ENCODE data around the gene ANKS6. TPM values are rescaled to one million over a fixed set of nuclear protein-coding genes. Genes with fewer than 3 reads are reported as not detected.

Gene ANKS6
- total RNA-seq, 1 experiment from 2014 or later: 18.0 TPM

DNA sequence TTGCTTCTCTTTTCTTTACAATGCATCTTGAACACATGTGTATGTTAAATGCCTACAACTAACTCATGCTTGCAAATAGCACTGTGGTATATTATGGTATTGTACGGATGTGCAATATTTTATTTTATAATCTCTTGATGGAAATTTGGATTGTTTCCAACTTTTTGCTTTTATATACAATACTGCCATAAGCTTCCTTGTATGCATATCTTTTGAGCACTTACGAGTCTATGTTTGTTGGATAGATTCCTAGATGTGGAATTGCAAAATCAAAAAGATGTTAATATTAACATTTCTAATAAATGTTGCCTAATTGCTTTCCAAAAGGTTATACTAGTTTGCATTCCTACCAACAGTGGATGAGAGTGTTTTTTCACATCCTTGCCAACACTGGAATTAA lies 7.7 kb upstream of the ANKS6 start:
- no peak overlapping the region for H3K9ac ChIP-seq (ENCODE audit: low read length)
- H3K27ac ChIP-seq (ENCODE audit: low read length): no peak overlapping the region
- no peaks in the 10 kb centered on the region for H3K79me2 ChIP-seq (ENCODE audit: low read length)
- peaks cover 15% of the 10 kb centered on the region for H3K4me1 ChIP-seq (ENCODE audit: low read length)
- no peak overlapping the region for H3K4me2 ChIP-seq (ENCODE audit: low read depth, low read length, poor library complexity, severe bottlenecking)
- 0 out of 2 replicates have a peak, but pooled peaks cover 6% of the 10 kb centered on the region for H4K20me1 ChIP-seq (ENCODE audit: insufficient read depth, low read depth, low read length)
- no peak overlapping the region for H3K4me3 ChIP-seq (ENCODE audit: low read length)
- no peak overlapping the region for H2AFZ ChIP-seq (ENCODE audit: low read length)
- no peaks in the 10 kb centered on the region for H3K27me3 ChIP-seq (ENCODE audit: low read length)
- no peaks in the 10 kb centered on the region for H3K36me3 ChIP-seq (ENCODE audit: insufficient read depth, low read length)
- H3K9me3 ChIP-seq (ENCODE audit: low read length): no peaks in the 10 kb centered on the region
- DNase-seq: no peak
- no peaks in the 10 kb centered on the region for H3K9me2 ChIP-seq (replicated peaks; ENCODE audit: insufficient read depth, low read length)

- Histone ChIP-seq H3K4me1 (ENCODE audit: low read length) (peaks cover 1% of the 10 kb centered on the region), H3K27me3 (ENCODE audit: low read length) (no peaks in the 10 kb centered on the region), H3K9me3 (ENCODE audit: low read length) (peaks cover 8% of the 10 kb centered on the region; the same call in 1 of the 2 replicates), H3K9me2 (replicated peaks; ENCODE audit: insufficient read depth, low read length) (no peaks in the 10 kb centered on the region), H3K79me2 (ENCODE audit: low read length) (no peaks in the 10 kb centered on the region), H4K20me1 (ENCODE audit: insufficient read depth, low read depth, low read length) (no peaks in the 10 kb centered on the region), H3K27ac (ENCODE audit: low read length) (no peak overlapping the region), H3K9ac (ENCODE audit: low read length) (no peak overlapping the region), H3K4me3 (ENCODE audit: low read length) (no peak overlapping the region), H3K4me2 (ENCODE audit: low read depth, low read length, poor library complexity, severe bottlenecking) (no peak overlapping the region), H2AFZ (ENCODE audit: low read length) (no peak overlapping the region), H3K36me3 (ENCODE audit: insufficient read depth, low read length) (no peaks in the 10 kb centered on the region)
- no peak for DNase-seq
Measured at GRCh38 chr9:98801969-98802371, 5.6 kb upstream of the ANKS6 start.

DNA sequence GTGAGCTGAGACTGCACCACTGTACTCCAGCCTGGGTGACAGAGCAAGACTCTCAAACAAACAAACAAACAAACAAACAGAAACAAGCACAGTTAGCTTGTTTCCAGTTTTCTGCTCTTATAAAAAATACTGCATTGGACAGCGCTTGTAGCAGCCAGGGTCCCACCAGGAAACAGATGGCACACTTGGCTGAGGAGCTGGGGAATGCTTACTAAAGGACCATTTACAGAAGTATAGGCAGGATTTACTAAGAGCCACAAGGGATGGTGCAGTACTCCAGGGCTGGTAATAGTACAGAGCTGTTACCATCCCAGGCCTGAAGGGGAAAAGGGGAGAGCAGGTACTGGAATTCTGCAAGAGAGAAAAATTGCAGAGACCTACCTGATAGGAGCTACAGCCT lies 5.2 kb upstream of the ANKS6 start:
- Histone ChIP-seq H2AFZ (ENCODE audit: low read length) (no peak overlapping the region), H3K4me3 (ENCODE audit: low read length) (no peak overlapping the region), H3K9me2 (replicated peaks; ENCODE audit: insufficient read depth, low read length) (no peaks in the 10 kb centered on the region), H3K4me1 (ENCODE audit: low read length) (peaks cover 4% of the 10 kb centered on the region; the same call in 1 of the 2 replicates), H3K9ac (ENCODE audit: low read length) (no peak overlapping the region), H3K9me3 (ENCODE audit: low read length) (peaks cover 8% of the 10 kb centered on the region; the same call in 1 of the 2 replicates), H3K79me2 (ENCODE audit: low read length) (no peaks in the 10 kb centered on the region), H3K27me3 (ENCODE audit: low read length) (no peaks in the 10 kb centered on the region), H3K4me2 (ENCODE audit: low read depth, low read length, poor library complexity, severe bottlenecking) (no peak overlapping the region), H4K20me1 (ENCODE audit: insufficient read depth, low read depth, low read length) (no peaks in the 10 kb centered on the region), H3K36me3 (ENCODE audit: insufficient read depth, low read length) (no peaks in the 10 kb centered on the region), H3K27ac (ENCODE audit: low read length) (no peak overlapping the region)
- no peak for DNase-seq

DNA sequence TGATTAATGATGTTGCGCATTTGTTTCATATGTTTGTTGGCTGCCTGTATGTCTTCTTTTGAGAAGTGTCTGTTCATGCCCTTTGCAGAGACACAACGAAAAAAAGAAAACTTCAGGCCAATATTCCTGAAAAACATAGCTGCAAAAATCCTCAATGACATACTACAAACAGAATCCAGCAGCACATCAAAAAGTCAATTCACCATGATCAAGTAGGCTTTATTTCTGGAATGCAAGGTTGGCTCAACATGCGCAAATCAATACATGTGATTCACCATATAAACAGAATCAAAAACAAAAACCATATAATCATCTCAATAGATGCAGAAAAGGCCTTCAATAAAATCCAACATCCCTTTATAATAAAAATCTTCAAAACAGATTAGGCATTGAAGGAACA lies 1.9 kb upstream of the ANKS6 start:
- no peak overlapping the region for H3K27ac ChIP-seq (ENCODE audit: low read length)
- no peak overlapping the region for H3K4me2 ChIP-seq (ENCODE audit: low read depth, low read length, poor library complexity, severe bottlenecking)
- no peak overlapping the region for H3K9ac ChIP-seq (ENCODE audit: low read length)
- H3K9me2 ChIP-seq (replicated peaks; ENCODE audit: insufficient read depth, low read length): no peaks in the 10 kb centered on the region
- peaks cover 16% of the 10 kb centered on the region; the same call in 1 of the 2 replicates for H4K20me1 ChIP-seq (ENCODE audit: insufficient read depth, low read depth, low read length)
- H3K9me3 ChIP-seq (ENCODE audit: low read length): peaks cover 8% of the 10 kb centered on the region; the same call in 1 of the 2 replicates
- H3K4me1 ChIP-seq (ENCODE audit: low read length): peaks cover 20% of the 10 kb centered on the region
- H2AFZ ChIP-seq (ENCODE audit: low read length): no peak overlapping the region
- peaks cover 20% of the 10 kb centered on the region for H3K79me2 ChIP-seq (ENCODE audit: low read length)
- H3K36me3 ChIP-seq (ENCODE audit: insufficient read depth, low read length): no peaks in the 10 kb centered on the region
- no peak for DNase-seq
- no peaks in the 10 kb centered on the region for H3K27me3 ChIP-seq (ENCODE audit: low read length)
- H3K4me3 ChIP-seq (ENCODE audit: low read length): no peak overlapping the region

- no peak overlapping the region for H3K4me2 ChIP-seq (ENCODE audit: low read depth, low read length, poor library complexity, severe bottlenecking)
- H3K79me2 ChIP-seq (ENCODE audit: low read length): peaks cover 27% of the 10 kb centered on the region
- no peaks in the 10 kb centered on the region for H3K9me2 ChIP-seq (replicated peaks; ENCODE audit: insufficient read depth, low read length)
- H3K9ac ChIP-seq (ENCODE audit: low read length): no peak overlapping the region
- peaks cover 16% of the 10 kb centered on the region; the same call in 1 of the 2 replicates for H4K20me1 ChIP-seq (ENCODE audit: insufficient read depth, low read depth, low read length)
- H3K4me1 ChIP-seq (ENCODE audit: low read length): peaks cover 20% of the 10 kb centered on the region
- H3K27ac ChIP-seq (ENCODE audit: low read length): no peak overlapping the region
- no peak overlapping the region for H2AFZ ChIP-seq (ENCODE audit: low read length)
- H3K27me3 ChIP-seq (ENCODE audit: low read length): no peaks in the 10 kb centered on the region
- no peaks in the 10 kb centered on the region for H3K36me3 ChIP-seq (ENCODE audit: insufficient read depth, low read length)
- H3K4me3 ChIP-seq (ENCODE audit: low read length): no peak overlapping the region
- peaks cover 8% of the 10 kb centered on the region; the same call in 1 of the 2 replicates for H3K9me3 ChIP-seq (ENCODE audit: low read length)
- no peak for DNase-seq
Measured at GRCh38 chr9:98797491-98797890, 1.1 kb upstream of the ANKS6 start.

- H3K27ac ChIP-seq (ENCODE audit: low read length): no peak overlapping the region
- H3K4me3 ChIP-seq (ENCODE audit: low read length): peak overlapping the region; percentile 92
- H3K4me2 ChIP-seq (ENCODE audit: low read depth, low read length, poor library complexity, severe bottlenecking): peak overlapping the region; percentile 75
- peaks cover 20% of the 10 kb centered on the region for H3K4me1 ChIP-seq (ENCODE audit: low read length)
- peaks cover 29% of the 10 kb centered on the region for H4K20me1 ChIP-seq (ENCODE audit: insufficient read depth, low read depth, low read length)
- H3K9me3 ChIP-seq (ENCODE audit: low read length): peaks cover 8% of the 10 kb centered on the region; the same call in 1 of the 2 replicates
- no peaks in the 10 kb centered on the region for H3K36me3 ChIP-seq (ENCODE audit: insufficient read depth, low read length)
- no peaks in the 10 kb centered on the region for H3K9me2 ChIP-seq (replicated peaks; ENCODE audit: insufficient read depth, low read length)
- H2AFZ ChIP-seq (ENCODE audit: low read length): 0 out of 2 replicates have a peak overlapping the region, but pooled peaks have one; percentile 71
- peak; percentile 70 for DNase-seq
- H3K79me2 ChIP-seq (ENCODE audit: low read length): peaks cover 41% of the 10 kb centered on the region
- no peaks in the 10 kb centered on the region for H3K27me3 ChIP-seq (ENCODE audit: low read length)
- peak overlapping the region; percentile 84 for H3K9ac ChIP-seq (ENCODE audit: low read length)
Measured at GRCh38 chr9:98795970-98796363, 388 bp downstream of the ANKS6 start.

DNA sequence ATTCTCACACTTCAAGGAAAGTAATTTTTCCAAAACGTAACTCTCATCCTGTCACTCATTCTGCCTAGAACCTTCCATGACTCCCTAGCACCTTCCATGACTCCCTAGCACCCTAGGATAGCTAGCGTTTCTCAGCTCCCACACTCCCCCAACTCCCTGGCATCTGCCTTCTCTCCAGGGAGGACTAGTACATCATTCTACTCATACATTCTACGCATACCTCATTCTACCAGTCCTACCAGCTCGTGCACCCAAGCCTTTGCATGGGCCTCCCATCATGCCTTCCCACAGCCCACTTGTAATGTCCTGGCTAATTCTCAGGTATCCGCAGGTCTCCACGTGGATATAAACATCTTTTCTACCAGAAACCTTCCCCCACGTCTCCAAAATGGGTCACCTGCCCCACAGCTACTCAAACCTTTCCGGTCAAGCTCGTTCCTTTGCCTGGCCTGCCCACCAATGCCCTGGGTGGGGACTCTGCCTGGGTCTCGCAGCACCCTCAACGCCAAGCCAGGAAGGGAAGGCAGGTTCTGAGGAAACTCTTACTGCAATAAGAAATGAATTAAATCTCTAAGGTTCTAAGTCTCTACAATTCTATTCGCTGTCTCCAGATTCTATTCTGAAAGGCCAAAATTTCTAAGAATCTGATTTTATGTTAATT lies 930 bp downstream of the ANKS6 start:
- Histone ChIP-seq H2AFZ (ENCODE audit: low read length) (0 out of 2 replicates have a peak overlapping the region, but pooled peaks have one; percentile 71), H3K9me3 (ENCODE audit: low read length) (peaks cover 8% of the 10 kb centered on the region; the same call in 1 of the 2 replicates), H3K9ac (ENCODE audit: low read length) (peak overlapping the region; percentile 84), H3K4me2 (ENCODE audit: low read depth, low read length, poor library complexity, severe bottlenecking) (peak overlapping the region; percentile 75), H3K36me3 (ENCODE audit: insufficient read depth, low read length) (peaks cover 4% of the 10 kb centered on the region; the same call in 1 of the 2 replicates), H3K4me3 (ENCODE audit: low read length) (peak overlapping the region; percentile 92), H3K4me1 (ENCODE audit: low read length) (peaks cover 20% of the 10 kb centered on the region), H3K27ac (ENCODE audit: low read length) (no peak overlapping the region), H3K27me3 (ENCODE audit: low read length) (no peaks in the 10 kb centered on the region), H4K20me1 (ENCODE audit: insufficient read depth, low read depth, low read length) (peaks cover 34% of the 10 kb centered on the region), H3K9me2 (replicated peaks; ENCODE audit: insufficient read depth, low read length) (no peaks in the 10 kb centered on the region), H3K79me2 (ENCODE audit: low read length) (peaks cover 46% of the 10 kb centered on the region)
- no peak for DNase-seq

GRCh38 chr9:98794802-98795201 lies 1.6 kb downstream of the ANKS6 start:
- H3K36me3 ChIP-seq (ENCODE audit: insufficient read depth, low read length): peaks cover 4% of the 10 kb centered on the region; the same call in 1 of the 2 replicates
- DNase-seq: no peak

More at GRCh38 chr9:98794802-98795201, 1.6 kb downstream of the ANKS6 start:
- Histone ChIP-seq H3K4me3 (ENCODE audit: low read length) (peak overlapping the region; percentile 92), H3K9me2 (replicated peaks; ENCODE audit: insufficient read depth, low read length) (no peaks in the 10 kb centered on the region), H3K9me3 (ENCODE audit: low read length) (peaks cover 8% of the 10 kb centered on the region; the same call in 1 of the 2 replicates), H3K79me2 (ENCODE audit: low read length) (peaks cover 49% of the 10 kb centered on the region), H3K4me1 (ENCODE audit: low read length) (peaks cover 20% of the 10 kb centered on the region), H3K4me2 (ENCODE audit: low read depth, low read length, poor library complexity, severe bottlenecking) (peak overlapping the region; percentile 75), H3K27me3 (ENCODE audit: low read length) (no peaks in the 10 kb centered on the region), H2AFZ (ENCODE audit: low read length) (no peak overlapping the region), H3K9ac (ENCODE audit: low read length) (peak overlapping the region; percentile 84), H3K27ac (ENCODE audit: low read length) (no peak overlapping the region), H4K20me1 (ENCODE audit: insufficient read depth, low read depth, low read length) (peaks cover 39% of the 10 kb centered on the region)
